Endothelial cell of umbilical vein (primary cell): Measurements from ENCODE around the gene TCHHL1. TPM values are rescaled to one million over a fixed set of nuclear protein-coding genes. Genes with fewer than 3 reads are reported as not detected.

Source experiments
- BruUV-seq: library from RNA; stranded (reverse); fragments of 400-500 nt; replicated peaks from 2 replicates; lab custom pipeline; 2021; lab: Mats Ljungman, UMichigan
- CTCF ChIA-PET: fragments of 300-600, 350-600 bp; sonication (Branson Sonifier 250); formaldehyde crosslinking; loops from one replicate; lab custom pipeline; 2021; ENCODE audit warnings: antibody characterized with exemption, inconsistent platforms; lab: Charles Lee
- POLR2A ChIA-PET: fragments of 300-600, 350-600 bp; sonication (Branson Sonifier 250); formaldehyde crosslinking; loops from one replicate; lab custom pipeline; 2021; ENCODE audit warnings: antibody characterized with exemption, inconsistent platforms; lab: Charles Lee
- DNase-seq: peaks from one replicate; pipeline ENCODE4 v3.0.0-alpha.2; 2011; ENCODE audit warnings: low read depth, low spot score
- FAIRE-seq: peaks from 2 replicates; lab custom pipeline; 2011; peaks lifted over from hg19 to GRCh38; lab: Jason Lieb, UNC
- H2AFZ ChIP-seq: 2 replicates; pipeline ENCODE4 v1.6.0; 2012; ENCODE audit warnings: low read depth, low read length, control low read depth, inconsistent platforms
- H3K27ac ChIP-seq: 2 replicates; pipeline ENCODE4 v1.5.1; 2011; ENCODE audit warnings: low read depth, mild to moderate bottlenecking, control low read depth, low read length, moderate library complexity; ENCODE audit not compliant: insufficient read depth
- H3K27me3 ChIP-seq, 2 experiments: 2 replicates each; pipeline versions ENCODE4 v1.6.0 to v1.6.1; 2011; ENCODE audit warnings: low read length in 2 of 2, mixed read lengths in 1 of 2; ENCODE audit not compliant: control insufficient read depth in 2 of 2, insufficient read depth in 2 of 2
- H3K36me3 ChIP-seq, 2 experiments: 2 replicates in 1 of 2; 3 replicates in 1 of 2; pipeline ENCODE4 v1.5.1; 2011; ENCODE audit warnings: low read length in 2 of 2, mild to moderate bottlenecking in 1 of 2, moderate library complexity in 1 of 2; ENCODE audit not compliant: control insufficient read depth in 2 of 2, insufficient read depth in 2 of 2; ENCODE audit errors: extremely low read depth in 1 of 2
- H3K4me1 ChIP-seq: 3 replicates; pipeline ENCODE4 v1.5.1; 2011; ENCODE audit warnings: mild to moderate bottlenecking, low read length; ENCODE audit not compliant: control insufficient read depth, insufficient read depth; ENCODE audit errors: extremely low read depth
- H3K4me2 ChIP-seq: 2 replicates; pipeline ENCODE4 v1.6.1; 2011; ENCODE audit warnings: low read length, control low read depth, mixed read lengths; ENCODE audit not compliant: insufficient read depth
- H3K4me3 ChIP-seq, 3 experiments: fragments of 200-600 bp in 1 of 3; sonication (generic), shearing (Covaris generic) in 1 of 3; replicated peaks in 1 of 3; 2 replicates each; pipeline ENCODE4 v1.5.1; 2011 to 2016; ENCODE audit warnings: control low read depth in 3 of 3, low read length in 3 of 3, mild to moderate bottlenecking in 2 of 3, inconsistent platforms in 1 of 3, low read depth in 1 of 3, moderate library complexity in 1 of 3; ENCODE audit not compliant: insufficient read depth in 1 of 3
- H3K79me2 ChIP-seq: 2 replicates; pipeline ENCODE4 v1.6.0; 2012; ENCODE audit warnings: low read length, inconsistent platforms; ENCODE audit not compliant: control insufficient read depth, insufficient read depth
- H3K9ac ChIP-seq: replicated peaks from 2 replicates; pipeline ENCODE3; 2011; ENCODE audit warnings: low read length, control low read depth; ENCODE audit not compliant: insufficient read depth; ENCODE audit errors: extremely low read depth
- H3K9me1 ChIP-seq: replicated peaks from 3 replicates; pipeline ENCODE4 v1.6.0; 2011; ENCODE audit warnings: mild to moderate bottlenecking, low read length; ENCODE audit not compliant: control insufficient read depth, insufficient read depth; ENCODE audit errors: extremely low read depth
- H3K9me3 ChIP-seq: replicated peaks from 2 replicates; pipeline ENCODE4 v1.5.1; 2012; ENCODE audit warnings: low read length, inconsistent platforms; ENCODE audit not compliant: control insufficient read depth, insufficient read depth
- H4K20me1 ChIP-seq: replicated peaks from 2 replicates; pipeline ENCODE3; 2011; ENCODE audit warnings: mild to moderate bottlenecking, low read length; ENCODE audit not compliant: control insufficient read depth, insufficient read depth; ENCODE audit errors: extremely low read depth
- EZH2 ChIP-seq: IDR thresholded peaks from 2 replicates; pipeline ENCODE4 v1.6.1; 2012; ENCODE audit warnings: borderline replicate concordance, low read depth, mild to moderate bottlenecking, moderate library complexity, low read length, inconsistent platforms; ENCODE audit not compliant: severe bottlenecking
- FOS ChIP-seq: IDR thresholded peaks from 2 replicates; pipeline ENCODE4 v1.6.1; 2011; ENCODE audit warnings: mild to moderate bottlenecking, low read length, moderate library complexity, borderline replicate concordance; ENCODE audit not compliant: insufficient read depth
- GATA2 ChIP-seq: IDR thresholded peaks from 2 replicates; pipeline ENCODE4 v1.7.0; 2011; ENCODE audit warnings: low read depth, mild to moderate bottlenecking, moderate library complexity, mixed read lengths, low read length; ENCODE audit not compliant: insufficient read length, insufficient read depth
- JUN ChIP-seq: IDR thresholded peaks from 2 replicates; pipeline ENCODE4 v1.6.1; 2011; ENCODE audit warnings: borderline replicate concordance, low read depth; ENCODE audit not compliant: insufficient read length, insufficient read depth
- MYC ChIP-seq: IDR thresholded peaks from one replicate; pipeline ENCODE4 v1.6.1; 2011; ENCODE audit warnings: mild to moderate bottlenecking, low read depth, low read length
- POLR2A ChIP-seq: IDR thresholded peaks from 2 replicates; pipeline ENCODE4 v1.6.1; 2012; ENCODE audit warnings: low read depth, mild to moderate bottlenecking, control low read depth, low read length
- POLR2AphosphoS5 ChIP-seq: IDR thresholded peaks from 2 replicates; pipeline ENCODE4 v1.6.1; 2012; ENCODE audit warnings: low read depth, mild to moderate bottlenecking, control low read depth, low read length, moderate library complexity; ENCODE audit not compliant: insufficient read depth
- dilution Hi-C: fragments of 300-500 bp; cut with MboI; formaldehyde crosslinking; loops from one replicate; pipeline ENCODE4 v1.15.0; 2019; ENCODE audit warnings: low sequenced_read_pairs; ENCODE audit not compliant: extremely low pct_ligation_motif_present
- intact Hi-C: fragments of 100-400 bp; cut with micrococcal nuclease; formaldehyde crosslinking; loops from one replicate; pipeline ENCODE4 v1.10.0; 2022
- polyA plus RNA-seq, 4 experiments: library from polyadenylated mRNA; depleted of rRNA in 3 of 4; stranded (reverse) in 3 of 4; unstranded in 1 of 4; fragments of >200 nt; gene quantifications; 2 replicates each; pipeline versions ENCODE4 v1.2.1 to v1.2.3, GENCODE V29; 2011 to 2012; ENCODE audit warnings: missing spikeins in 1 of 4
- total RNA-seq: library from RNA; stranded (reverse); gene quantifications from 2 replicates; pipeline ENCODE4 v1.2.3, GENCODE V29; 2021
- TF ChIP-seq, protein P1 (sequence below): IDR thresholded peaks from 2 replicates; pipeline ENCODE4 v1.6.1; 2011; ENCODE audit not compliant: insufficient read depth, insufficient read length

The TCHHL1 gene
- total and polyA plus RNA-seq, 2 donors (not counting 3 experiments of a cell fraction or from before 2014, with no cell fraction given) = not detected

DNA sequence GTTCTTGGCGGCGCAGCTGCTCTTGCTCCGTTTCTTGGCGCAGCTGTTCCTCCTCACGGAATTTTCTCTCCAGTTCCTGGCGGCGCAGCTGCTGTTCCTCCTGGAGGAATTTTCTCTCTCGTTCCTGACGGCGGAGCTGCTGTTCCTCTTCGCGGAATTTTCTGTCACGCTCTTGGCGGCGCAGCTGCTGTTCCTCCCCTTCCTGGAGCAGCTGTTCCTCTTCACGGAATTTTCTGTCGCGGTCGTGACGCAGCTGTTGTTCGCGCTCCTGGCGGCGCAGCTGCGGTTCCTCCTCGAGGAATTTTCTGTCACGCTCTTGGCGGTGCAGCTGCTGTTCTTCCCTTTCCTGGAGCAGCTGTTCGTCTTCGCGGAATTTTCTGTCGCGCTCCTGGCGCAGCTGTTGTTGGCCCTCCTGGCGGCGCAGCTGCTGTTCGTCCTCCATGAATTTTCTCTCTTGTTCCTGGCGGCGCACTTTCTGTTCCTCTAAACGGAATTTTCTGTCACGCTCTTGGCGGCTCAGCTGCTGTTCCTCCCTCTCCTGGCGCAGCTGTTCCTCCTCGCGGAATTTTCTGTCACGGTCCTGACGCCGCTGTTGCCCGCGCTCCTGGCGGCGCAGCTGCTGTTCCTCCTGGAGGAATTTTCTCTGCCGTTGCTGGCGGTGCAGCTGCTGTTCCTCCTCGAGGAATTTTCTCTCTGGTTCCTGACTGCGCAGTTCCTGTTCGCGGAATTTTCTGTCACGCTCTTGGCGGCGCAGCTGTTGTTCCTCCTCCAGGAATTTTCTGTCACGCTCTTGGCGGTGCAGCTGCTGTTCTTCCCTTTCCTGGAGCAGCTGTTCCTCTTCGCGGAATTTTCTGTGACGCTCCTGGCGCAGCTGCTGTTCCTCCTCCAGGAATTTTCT, 19.4 kb upstream of the TCHHL1 start:
- intact Hi-C loops (loop anchor here (5.0 kb wide), 1 partner anchor 56 kb away; no protein-coding TSS in a partner anchor), dilution Hi-C loops (no loop called here)
- Histone ChIP-seq H3K4me3 (peak overlapping the region in 2 of 3 experiments; percentile 6 to 10), H3K9me3 (no peaks in the 10 kb centered on the region), H3K27ac (no peak overlapping the region), H2AFZ (no peak overlapping the region), H3K4me2 (peak overlapping the region; percentile 49), H4K20me1 (no peaks in the 10 kb centered on the region), H3K9ac (no peak overlapping the region), H3K36me3 (no peaks in the 10 kb centered on the region), H3K4me1 (peaks cover 33% of the 10 kb centered on the region), H3K27me3 (peaks cover 67 to 86% of the 10 kb centered on the region in 2 experiments), H3K9me1 (no peaks in the 10 kb centered on the region), H3K79me2 (no peaks in the 10 kb centered on the region)
- DNase-seq (peak; percentile 17), FAIRE-seq (no peak)
- TF ChIP-seq, protein P1, sequence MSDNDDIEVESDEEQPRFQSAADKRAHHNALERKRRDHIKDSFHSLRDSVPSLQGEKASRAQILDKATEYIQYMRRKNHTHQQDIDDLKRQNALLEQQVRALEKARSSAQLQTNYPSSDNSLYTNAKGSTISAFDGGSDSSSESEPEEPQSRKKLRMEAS = no peak
- TF ChIP-seq EZH2 (peak; percentile 56), POLR2AphosphoS5 (no peak), FOS (no peak), GATA2 (no peak), MYC (no peak), POLR2A (no peak), JUN (no peak)
- no TSS peak for BruUV-seq
- CTCF ChIA-PET = interaction anchor here (1.1 to 4.6 kb wide), 5 partner anchors 9 to 351 kb away, joined by 4 to 28 read pairs (median 13); no protein-coding TSS in a partner anchor
- POLR2A ChIA-PET = no interaction called here
